HepG2 (cell line): ENCODE results near the gene OR10A6. TPM values are rescaled to one million over a fixed set of nuclear protein-coding genes. Genes with fewer than 3 reads are reported as not detected.

Source experiments
- ATAC-seq: fragments of 200-7000 bp; cut with Tn5 transposase; 3 replicates; pipeline ENCODE4 v1.9.1; 2020; ENCODE audit warnings: mild to moderate bottlenecking, moderate library complexity
- BruUV-seq: library from RNA; stranded (reverse); fragments of 400-500 nt; replicated peaks from 2 replicates; lab custom pipeline; 2021; lab: Mats Ljungman, UMichigan
- CTCF ChIA-PET: fragments of 300-600 bp; formaldehyde crosslinking; extraction: SDS; loops from one replicate; lab custom pipeline; 2021; ENCODE audit warnings: low total read pairs, inconsistent platforms, low intra/inter-chr PET ratio; lab: Yijun Ruan, JAX
- POLR2A ChIA-PET: fragments of 350-600 bp; sonication (Branson Sonifier 250); formaldehyde crosslinking; loops from one replicate; lab custom pipeline; 2020; ENCODE audit warnings: antibody characterized with exemption, inconsistent platforms; lab: Yijun Ruan, JAX
- DNase-seq: peaks from one replicate; pipeline ENCODE4 v3.0.0-alpha.2; 2015; ENCODE audit warnings: low spot score
- FAIRE-seq: peaks from 3 replicates; lab custom pipeline; 2011; peaks lifted over from hg19 to GRCh38; lab: Jason Lieb, UNC
- H2AFZ ChIP-seq: one replicate; pipeline ENCODE4 v1.6.1; 2011; ENCODE audit warnings: low read length, inconsistent platforms
- H3K27ac ChIP-seq: fragments of 300-600 bp; 3 replicates; pipeline ENCODE4 v1.8.0; 2011; ENCODE audit warnings: mixed run types, mild to moderate bottlenecking, mixed read lengths, low read length, inconsistent platforms; ENCODE audit not compliant: insufficient read depth; ENCODE audit errors: extremely low read length
- H3K27me3 ChIP-seq, 2 experiments: fragments of 200-600 bp in 1 of 2; 2 replicates in 1 of 2; 3 replicates in 1 of 2; pipeline versions ENCODE4 v1.6.0 to v1.8.0; 2011; ENCODE audit warnings: low read length in 2 of 2, mild to moderate bottlenecking in 2 of 2, moderate library complexity in 2 of 2, inconsistent platforms in 1 of 2; ENCODE audit not compliant: insufficient read depth in 2 of 2, control insufficient read depth in 1 of 2
- H3K36me3 ChIP-seq, 2 experiments: fragments of 200-600 bp in 1 of 2; replicated peaks in 1 of 2; 2 replicates in 1 of 2; 3 replicates in 1 of 2; pipeline versions ENCODE4 v1.5.1 to v1.8.0; 2011; ENCODE audit warnings: low read length in 2 of 2, inconsistent platforms in 1 of 2; ENCODE audit not compliant: insufficient read depth in 2 of 2, control insufficient read depth in 1 of 2
- H3K4me1 ChIP-seq: 2 replicates; pipeline ENCODE4 v1.5.1; 2012; ENCODE audit warnings: low read length, inconsistent platforms; ENCODE audit not compliant: insufficient read depth
- H3K4me2 ChIP-seq: 2 replicates; pipeline ENCODE4 v1.6.0; 2011; ENCODE audit warnings: low read depth, low read length, inconsistent platforms
- H3K4me3 ChIP-seq, 3 experiments: fragments of 200-600 bp in 1 of 3; sonication (generic), shearing (Covaris generic) in 1 of 3; replicated peaks in 1 of 3; 2 replicates each; pipeline ENCODE4 v1.5.1; 2011 to 2016; ENCODE audit warnings: low read length in 3 of 3, inconsistent platforms in 2 of 3, low read depth in 2 of 3, mild to moderate bottlenecking in 2 of 3, control low read depth in 1 of 3, mixed read lengths in 1 of 3; ENCODE audit not compliant: insufficient read depth in 1 of 3
- H3K79me2 ChIP-seq: one replicate; pipeline ENCODE4 v1.6.1; 2011; ENCODE audit warnings: low read length, inconsistent platforms; ENCODE audit not compliant: insufficient read depth
- H3K9ac ChIP-seq: 2 replicates; pipeline ENCODE4 v1.6.0; 2011; ENCODE audit warnings: mild to moderate bottlenecking, low read depth, low read length, inconsistent platforms; ENCODE audit not compliant: insufficient read depth
- H3K9me3 ChIP-seq: 2 replicates; pipeline ENCODE4 v1.5.1; 2012; ENCODE audit warnings: mild to moderate bottlenecking, low read length
- H4K20me1 ChIP-seq: 2 replicates; pipeline ENCODE4 v1.6.0; 2011; ENCODE audit warnings: inconsistent platforms, mild to moderate bottlenecking, low read length, moderate library complexity; ENCODE audit not compliant: insufficient read depth
- MEIS1 ChIP-seq: sonication (generic); formaldehyde crosslinking; IDR thresholded peaks from 2 replicates; pipeline ENCODE4 v1.9.0; 2021; ENCODE audit warnings: mild to moderate bottlenecking, missing genetic modification reagents, moderate library complexity, borderline replicate concordance
- MIER3 ChIP-seq: IDR thresholded peaks from 2 replicates; pipeline ENCODE4 v1.6.1; 2016; ENCODE audit warnings: missing compliant biosample characterization, borderline replicate concordance
- ZNF639 ChIP-seq: conservative IDR thresholded peaks from 2 replicates; pipeline ENCODE4 v1.6.1; 2018; ENCODE audit warnings: missing genetic modification reagents
- ZNF7 ChIP-seq: IDR thresholded peaks from 2 replicates; pipeline ENCODE4 v1.6.1; 2016; ENCODE audit warnings: missing biosample characterization, missing genetic modification reagents
- WGBS: methylation state at CpG from one replicate; pipeline ENCODE4 v1.1.6; 2017; ENCODE audit warnings: low lambda C conversion rate; 5-methylcytosine and 5-hydroxymethylcytosine counted together
- in situ Hi-C: cut with HindIII; loops from 2 replicates; pipeline ENCODE4 v1.10.0; 2017; ENCODE audit warnings: low pct_unique_long_range_greater_than_20kb; ENCODE audit not compliant: extremely low pct_ligation_motif_present
- intact Hi-C: fragments of 100-400 bp; cut with micrococcal nuclease; formaldehyde crosslinking; loops from one replicate; pipeline ENCODE4 v1.10.0; 2022; ENCODE audit not compliant: unreplicated experiment
- polyA plus RNA-seq, 8 experiments: library from polyadenylated mRNA; depleted of rRNA in 3 of 8; stranded (reverse) in 7 of 8; unstranded in 1 of 8; fragments of >200 nt; fragmentation: Illumina TruSeq in 4 of 8; extraction: Trizol in 4 of 8; gene quantifications; 2 replicates each; pipeline versions ENCODE4 v1.2.1 to v1.2.3, GENCODE V29; 2011 to 2016; ENCODE audit warnings: low read depth in 4 of 8, missing spikeins in 1 of 8, mixed read lengths in 1 of 8; ENCODE audit not compliant: insufficient read depth in 1 of 8
- total RNA-seq, 5 experiments: library from RNA; depleted of rRNA; stranded (reverse); fragments of >200 nt; fragmentation: Illumina TruSeq; extraction: Trizol; gene quantifications; 2 replicates each; pipeline ENCODE4 v1.2.3, GENCODE V29; 2016; ENCODE audit warnings: low read depth in 1 of 5
- TF ChIP-seq, protein P1 (sequence below): sonication (generic); formaldehyde crosslinking; IDR thresholded peaks from 2 replicates; pipeline ENCODE4 v1.5.0; 2020; ENCODE audit warnings: mild to moderate bottlenecking, missing genetic modification reagents, moderate library complexity
- TF ChIP-seq, protein P2 (sequence below): IDR thresholded peaks from 2 replicates; pipeline ENCODE4 v1.6.1; 2018; ENCODE audit warnings: missing genetic modification reagents

Gene OR10A6
- total and polyA plus RNA-seq, 2 of the 13 experiments (the other 11 are each of a cell fraction or from before 2014, with no cell fraction given): not detected

DNA sequence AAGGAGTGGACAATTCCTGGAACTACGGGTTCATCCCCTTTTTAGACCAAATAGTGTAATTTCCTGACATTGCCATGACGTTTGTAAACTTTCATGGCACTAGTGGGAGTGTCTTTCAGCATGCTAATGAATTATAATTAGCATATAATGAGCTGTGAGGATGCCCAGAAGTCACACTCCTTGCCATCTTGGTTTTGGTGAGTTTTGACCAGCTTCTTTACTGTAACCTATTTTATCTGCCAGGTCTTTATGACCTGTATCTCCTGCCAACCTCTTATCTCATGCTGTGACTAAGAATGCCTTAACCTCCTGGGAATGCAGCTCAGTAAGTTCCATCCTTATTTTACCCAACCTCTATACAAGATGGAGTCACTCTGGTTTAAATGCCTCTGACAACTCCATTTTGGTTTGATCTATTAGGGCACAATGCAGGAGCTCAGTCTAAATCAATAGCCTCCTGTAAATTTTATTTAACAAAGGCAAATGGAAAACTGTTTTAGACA, 20.7 kb downstream of the OR10A6 start:
- Histone ChIP-seq H3K36me3 (no peaks in the 10 kb centered on the region), H4K20me1 (no peaks in the 10 kb centered on the region), H3K4me3 (no peak overlapping the region), H3K79me2 (no peaks in the 10 kb centered on the region), H3K4me1 (no peaks in the 10 kb centered on the region), H3K9ac (no peak overlapping the region), H2AFZ (no peak overlapping the region), H3K9me3 (no peaks in the 10 kb centered on the region), H3K4me2 (no peak overlapping the region), H3K27ac (no peak overlapping the region), H3K27me3 (no peaks in the 10 kb centered on the region; a peak in 3 of 5 replicates)
- FAIRE-seq (no peak), ATAC-seq (no peak), DNase-seq (no peak)
- BruUV-seq: no TSS peak
- intact Hi-C loops (no loop called here), in situ Hi-C loops (no loop called here)
- ChIA-PET CTCF (no interaction called here), POLR2A (no interaction called here)
- WGBS: 0% methylated on average over 2 of the region's 2 CpGs
- TF ChIP-seq, protein P1, sequence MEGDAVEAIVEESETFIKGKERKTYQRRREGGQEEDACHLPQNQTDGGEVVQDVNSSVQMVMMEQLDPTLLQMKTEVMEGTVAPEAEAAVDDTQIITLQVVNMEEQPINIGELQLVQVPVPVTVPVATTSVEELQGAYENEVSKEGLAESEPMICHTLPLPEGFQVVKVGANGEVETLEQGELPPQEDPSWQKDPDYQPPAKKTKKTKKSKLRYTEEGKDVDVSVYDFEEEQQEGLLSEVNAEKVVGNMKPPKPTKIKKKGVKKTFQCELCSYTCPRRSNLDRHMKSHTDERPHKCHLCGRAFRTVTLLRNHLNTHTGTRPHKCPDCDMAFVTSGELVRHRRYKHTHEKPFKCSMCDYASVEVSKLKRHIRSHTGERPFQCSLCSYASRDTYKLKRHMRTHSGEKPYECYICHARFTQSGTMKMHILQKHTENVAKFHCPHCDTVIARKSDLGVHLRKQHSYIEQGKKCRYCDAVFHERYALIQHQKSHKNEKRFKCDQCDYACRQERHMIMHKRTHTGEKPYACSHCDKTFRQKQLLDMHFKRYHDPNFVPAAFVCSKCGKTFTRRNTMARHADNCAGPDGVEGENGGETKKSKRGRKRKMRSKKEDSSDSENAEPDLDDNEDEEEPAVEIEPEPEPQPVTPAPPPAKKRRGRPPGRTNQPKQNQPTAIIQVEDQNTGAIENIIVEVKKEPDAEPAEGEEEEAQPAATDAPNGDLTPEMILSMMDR (CRISPR knock-in tag): no peak
- TF ChIP-seq MEIS1 (CRISPR knock-in tag): no peak
- no peak for TF ChIP-seq ZNF639
- TF ChIP-seq MIER3 (CRISPR knock-in tag): no peak
- TF ChIP-seq ZNF7 (CRISPR knock-in tag): no peak
- TF ChIP-seq, protein P2, sequence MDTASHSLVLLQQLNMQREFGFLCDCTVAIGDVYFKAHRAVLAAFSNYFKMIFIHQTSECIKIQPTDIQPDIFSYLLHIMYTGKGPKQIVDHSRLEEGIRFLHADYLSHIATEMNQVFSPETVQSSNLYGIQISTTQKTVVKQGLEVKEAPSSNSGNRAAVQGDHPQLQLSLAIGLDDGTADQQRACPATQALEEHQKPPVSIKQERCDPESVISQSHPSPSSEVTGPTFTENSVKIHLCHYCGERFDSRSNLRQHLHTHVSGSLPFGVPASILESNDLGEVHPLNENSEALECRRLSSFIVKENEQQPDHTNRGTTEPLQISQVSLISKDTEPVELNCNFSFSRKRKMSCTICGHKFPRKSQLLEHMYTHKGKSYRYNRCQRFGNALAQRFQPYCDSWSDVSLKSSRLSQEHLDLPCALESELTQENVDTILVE (CRISPR knock-in tag): no peak
